HG03039 (cell line): Measurements from ENCODE around the gene RNF213.

Experiments
- ATAC-seq: cut with Tn5 transposase; IDR thresholded peaks from one replicate; pipeline ENCODE4 v1.9.1; 2021; ENCODE audit warnings: mild to moderate bottlenecking, moderate library complexity; ENCODE audit not compliant: unreplicated experiment

The RNF213 gene

GRCh38 chr17:80260791-80261158 is at the start of gene RNF213:
Gene RNF213, plus strand, starts transcription at chr17:80260852. Its CDS starts 2,830 bp downstream, at chr17:80263682.
- ATAC-seq: peak; percentile 26

- no peak for ATAC-seq
Observed at GRCh38 chr17:80212109-80212508, 48.5 kb upstream of the RNF213 start.

GRCh38 chr17:80212511-80212910 is 48.1 kb upstream of the RNF213 start:
- no peak for ATAC-seq

- no peak for ATAC-seq
Observed at GRCh38 chr17:80212962-80213642, 47.5 kb upstream of the RNF213 start.

DNA sequence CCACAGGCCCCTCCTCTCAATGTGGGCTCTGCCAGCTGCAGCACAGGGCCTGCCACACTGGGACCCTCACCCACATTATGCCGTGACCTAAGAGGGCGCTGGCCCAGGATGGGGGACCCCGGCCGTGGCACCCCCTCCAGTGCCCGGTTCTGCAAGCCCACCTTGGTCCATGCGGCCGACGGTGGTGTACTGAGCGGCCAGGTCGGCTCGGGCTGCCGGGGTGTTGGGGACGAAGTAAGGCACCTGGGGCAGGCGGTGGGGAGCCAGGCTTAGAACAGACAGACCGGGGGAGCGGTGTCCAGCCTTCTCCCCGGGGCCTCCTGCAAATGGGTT is 47.0 kb upstream of the RNF213 start:
- ATAC-seq: no peak

DNA sequence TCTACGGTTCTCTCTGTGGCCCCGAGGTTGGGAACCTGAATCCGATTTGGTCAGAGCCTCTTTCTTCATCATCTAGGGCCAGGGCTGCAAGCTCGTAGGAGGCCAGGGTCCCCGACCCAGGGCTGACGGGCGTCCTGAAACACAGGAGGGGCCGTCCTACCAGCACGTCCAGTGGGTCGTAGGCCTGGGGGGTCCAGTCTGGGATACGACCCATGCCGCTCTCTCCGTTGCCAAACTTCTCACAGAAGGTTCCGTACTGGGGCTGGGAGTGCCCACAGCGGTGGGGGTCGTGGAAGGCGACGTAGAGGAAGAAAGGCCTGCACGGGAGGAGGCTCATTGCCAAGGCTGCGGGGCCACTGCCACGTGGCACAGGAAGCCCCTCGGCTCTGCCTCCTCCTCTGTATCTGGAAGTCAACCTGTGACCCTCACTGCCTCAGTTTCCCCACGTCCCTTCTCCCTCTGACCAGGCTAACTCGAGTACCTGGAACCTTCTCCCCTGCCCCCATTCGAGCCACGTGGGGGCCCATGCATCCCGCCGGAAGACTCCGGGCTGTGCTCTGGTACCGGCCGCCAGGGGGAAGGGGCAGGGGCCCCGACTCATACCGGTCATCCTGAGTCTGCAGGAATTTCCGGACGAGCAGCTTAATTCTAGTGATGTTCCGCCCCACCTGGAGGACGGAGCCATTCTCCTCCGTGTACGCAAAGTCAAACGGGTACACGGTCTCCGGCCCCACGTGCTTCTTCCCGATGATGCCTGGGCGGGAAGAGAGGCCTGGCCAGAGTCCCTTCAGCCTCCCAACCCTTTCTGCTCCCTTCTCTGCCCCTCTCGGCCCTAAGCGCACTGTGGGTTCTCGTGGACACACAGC is 46.4 kb upstream of the RNF213 start:
- ATAC-seq: no peak

DNA sequence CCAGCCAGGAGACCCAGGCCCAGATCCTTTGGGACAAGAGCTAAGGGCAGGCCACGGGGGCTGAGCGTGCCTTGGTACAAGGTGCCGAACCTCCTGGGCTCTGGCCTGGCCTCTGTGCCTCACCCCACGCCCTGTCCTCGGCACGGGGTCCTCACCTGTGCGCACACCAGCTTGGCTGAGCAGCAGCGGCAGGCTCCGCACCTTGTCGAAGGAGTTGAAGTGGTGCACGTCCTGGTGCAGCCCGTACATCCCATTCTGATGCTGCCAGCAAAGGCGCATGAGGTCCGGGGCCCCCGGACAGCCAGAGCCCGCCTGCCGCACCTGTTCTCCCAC is 45.8 kb upstream of the RNF213 start:
- no peak for ATAC-seq

- ATAC-seq: no peak
Observed at GRCh38 chr17:80216473-80217456, 43.9 kb upstream of the RNF213 start.

GRCh38 chr17:80217703-80218362 is 42.8 kb upstream of the RNF213 start:
- no peak for ATAC-seq

- ATAC-seq: no peak
Observed at GRCh38 chr17:80218391-80218790, 42.3 kb upstream of the RNF213 start.

- peak; percentile 39 for ATAC-seq
Observed at GRCh38 chr17:80219013-80219762, 41.5 kb upstream of the RNF213 start.

DNA sequence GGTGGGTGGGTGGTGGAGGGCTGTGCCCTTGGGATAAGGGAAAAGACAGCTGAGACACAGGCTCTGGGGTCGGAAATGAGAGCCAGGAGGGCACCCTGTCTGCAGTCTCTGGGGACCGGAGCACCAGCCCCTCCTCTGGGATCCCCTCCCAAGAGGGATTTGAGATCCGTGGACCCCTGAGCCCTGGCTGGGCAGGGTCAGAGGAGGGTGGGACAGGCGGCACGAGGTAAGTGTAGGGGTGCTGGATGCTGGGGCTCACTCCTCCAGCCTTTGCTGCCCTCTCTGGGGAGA is 40.9 kb upstream of the RNF213 start:
- ATAC-seq: no peak

- ATAC-seq: no peak
Observed at GRCh38 chr17:80220054-80220735, 40.5 kb upstream of the RNF213 start, which contains the start of the genes SGSH and SLC26A11. Gene SGSH, minus strand, starts transcription at chr17:80220333. Its CDS starts 20 bp downstream, at chr17:80220313. Gene SLC26A11, plus strand, starts transcription at chr17:80220427. Its CDS starts 1,134 bp downstream, at chr17:80221561.

DNA sequence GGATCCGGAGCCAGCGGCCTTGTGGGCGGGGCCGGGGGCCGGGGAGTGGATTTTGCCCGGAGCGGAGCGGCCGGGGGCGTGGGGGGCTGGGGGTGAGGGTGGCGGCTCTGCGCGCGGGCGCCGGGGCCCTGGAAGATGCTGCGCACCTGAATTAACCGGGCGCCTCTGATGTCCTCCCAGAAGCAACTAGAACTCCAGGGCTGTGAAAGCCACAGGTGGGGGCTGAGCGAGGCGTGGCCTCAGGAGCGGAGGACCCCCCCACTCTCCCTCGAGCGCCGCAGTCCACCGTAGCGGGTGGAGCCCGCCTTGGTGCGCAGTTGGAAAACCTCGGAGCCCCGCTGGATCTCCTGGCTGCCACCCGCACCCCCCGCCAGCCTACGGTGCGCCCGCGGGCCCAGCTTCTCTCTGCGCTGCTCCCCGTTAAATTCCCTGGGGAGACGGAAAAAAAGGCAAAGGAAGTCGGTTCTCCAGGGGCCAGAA is 39.9 kb upstream of the RNF213 start:
- ATAC-seq: no peak

- ATAC-seq: no peak
Observed at GRCh38 chr17:80221351-80222105, 39.1 kb upstream of the RNF213 start.

DNA sequence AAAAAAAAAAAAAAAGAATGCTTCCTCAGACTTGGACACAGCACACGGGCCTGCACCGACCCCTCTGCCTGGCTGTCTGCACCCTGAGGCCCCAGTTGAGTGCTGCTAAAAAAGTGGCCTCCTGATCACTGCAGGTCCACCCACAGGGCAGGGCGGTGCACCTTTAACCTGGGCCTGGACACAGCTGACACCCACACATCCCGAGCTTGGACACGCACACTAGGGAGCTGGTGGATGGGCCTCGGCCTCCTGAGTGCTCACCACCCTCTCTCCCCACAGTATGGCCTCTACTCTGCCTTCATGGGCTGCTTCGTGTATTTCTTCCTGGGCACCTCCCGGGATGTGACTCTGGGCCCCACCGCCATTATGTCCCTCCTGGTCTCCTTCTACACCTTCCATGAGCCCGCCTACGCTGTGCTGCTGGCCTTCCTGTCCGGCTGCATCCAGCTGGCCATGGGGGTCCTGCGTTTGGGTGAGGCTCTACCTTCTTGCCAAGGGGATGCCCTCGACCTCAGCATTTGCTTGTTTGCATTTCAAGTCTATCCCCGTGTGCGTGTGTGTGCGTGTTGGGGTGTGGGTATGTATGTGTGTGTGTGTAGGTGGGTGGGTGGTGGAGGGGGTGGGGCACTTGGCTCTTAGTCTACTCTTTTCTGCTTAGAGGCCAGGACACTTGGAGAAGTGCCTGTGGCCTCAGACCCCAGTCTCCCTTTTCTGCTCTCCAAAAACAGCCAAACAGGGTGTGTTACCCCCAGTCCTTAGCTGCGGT is 38.1 kb upstream of the RNF213 start:
- no peak for ATAC-seq

DNA sequence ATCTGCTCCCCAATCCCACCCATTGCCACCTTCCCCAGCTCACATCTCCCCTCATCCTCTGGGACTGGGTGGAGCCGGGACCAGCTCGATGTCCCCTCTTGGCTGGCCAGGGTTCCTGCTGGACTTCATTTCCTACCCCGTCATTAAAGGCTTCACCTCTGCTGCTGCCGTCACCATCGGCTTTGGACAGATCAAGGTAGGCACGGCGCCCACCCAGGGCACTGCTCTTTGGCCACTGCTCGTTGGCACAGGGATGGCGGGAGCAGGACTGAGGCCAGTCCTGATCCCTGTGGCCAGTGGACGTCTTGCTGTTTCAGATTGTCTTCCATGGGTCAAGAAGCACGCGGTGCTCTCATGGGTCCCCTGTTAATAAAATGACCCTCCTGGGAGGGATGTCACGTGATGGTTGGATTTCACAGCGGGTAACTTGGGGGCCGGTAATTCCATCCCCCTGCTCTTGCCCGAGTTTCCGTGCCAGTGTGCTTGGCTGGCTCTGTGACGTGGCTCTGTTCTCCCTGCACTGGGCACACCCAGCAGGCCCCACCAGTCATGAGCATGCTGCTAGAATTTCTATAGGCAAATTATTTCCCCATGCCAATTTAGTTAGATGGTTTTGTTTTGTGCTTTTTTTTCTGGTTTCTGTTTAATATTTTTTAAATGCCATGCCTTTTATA is 37.4 kb upstream of the RNF213 start:
- no peak for ATAC-seq
